Skin of body (tissue), 2 donors: ENCODE data around the gene AMOT. TPM values are rescaled to one million over a fixed set of nuclear protein-coding genes. Genes with fewer than 3 reads are reported as not detected.

Source experiments
- DNase-seq: peaks from one replicate; lab custom pipeline; 2025; lab: John Stamatoyannopoulos, UW
- total RNA-seq: library from RNA; depleted of rRNA; stranded (reverse); fragments of >200 nt; gene quantifications from one replicate; pipeline ENCODE4 v1.2.3, GENCODE V29; 2014

Gene AMOT
- total RNA-seq, 1 donor from 2014 or later: 18.7 TPM

GRCh38 chrX:112839856-112840255 is 775 bp downstream of the AMOT start:
- DNase-seq: peak; percentile 8

- DNase-seq: no peak
Measured at GRCh38 chrX:112837531-112837930, 3.1 kb downstream of the AMOT start.

GRCh38 chrX:112835019-112835418 is 5.6 kb downstream of the AMOT start:
- DNase-seq: no peak

- DNase-seq: peak; percentile 88
Measured at GRCh38 chrX:112834031-112834845, 6.4 kb downstream of the AMOT start.

GRCh38 chrX:112832481-112833095 is 8.0 kb downstream of the AMOT start:
- no peak for DNase-seq

GRCh38 chrX:112830540-112830939 is 10.1 kb downstream of the AMOT start:
- no peak for DNase-seq

GRCh38 chrX:112827292-112827903 is 13.2 kb downstream of the AMOT start:
- no peak for DNase-seq

- no peak for DNase-seq
Measured at GRCh38 chrX:112826023-112826422, 14.6 kb downstream of the AMOT start.

GRCh38 chrX:112822892-112823291 is 17.7 kb downstream of the AMOT start:
- no peak for DNase-seq

GRCh38 chrX:112820364-112821268 is 20.0 kb downstream of the AMOT start:
- no peak for DNase-seq

GRCh38 chrX:112819813-112820212 is 20.8 kb downstream of the AMOT start:
- no peak for DNase-seq

GRCh38 chrX:112819008-112819640 is 21.5 kb downstream of the AMOT start:
- DNase-seq: peak; percentile 30

- DNase-seq: no peak
Measured at GRCh38 chrX:112818114-112819007, 22.3 kb downstream of the AMOT start.

- no peak for DNase-seq
Measured at GRCh38 chrX:112816908-112817307, 23.7 kb downstream of the AMOT start.

GRCh38 chrX:112814496-112814895 is 26.1 kb downstream of the AMOT start:
- no peak for DNase-seq

- no peak for DNase-seq
Measured at GRCh38 chrX:112812741-112813140, 27.9 kb downstream of the AMOT start.

- no peak for DNase-seq
Measured at GRCh38 chrX:112808651-112809195, 31.9 kb downstream of the AMOT start.

- DNase-seq: no peak
Measured at GRCh38 chrX:112808007-112808406, 32.6 kb downstream of the AMOT start.

GRCh38 chrX:112803060-112803459 is 37.6 kb downstream of the AMOT start:
- DNase-seq: no peak

- DNase-seq: peak; percentile 8
Measured at GRCh38 chrX:112802541-112802940, 38.1 kb downstream of the AMOT start.
